Keratinocyte (primary cell): ENCODE measurements around the gene DCAF6.

Experiments used
- CTCF ChIP-seq, 3 experiments: IDR thresholded peaks in 1 of 3; conservative IDR thresholded peaks in 1 of 3; optimal IDR thresholded peaks in 1 of 3; 2 replicates in 2 of 3; 3 replicates in 1 of 3; pipeline versions ENCODE3 to v1.5.1; 2011; ENCODE audit warnings: low read length in 3 of 3, mild to moderate bottlenecking in 3 of 3, moderate library complexity in 2 of 3, control low read depth in 1 of 3, inconsistent platforms in 1 of 3; ENCODE audit not compliant: insufficient read depth in 2 of 3; ENCODE audit errors: extremely low read depth in 1 of 3
- EZH2 ChIP-seq: IDR thresholded peaks from one replicate; pipeline ENCODE4 v1.6.1; 2012; ENCODE audit warnings: inconsistent platforms, mild to moderate bottlenecking, low read length, moderate library complexity

- no peak for TF ChIP-seq CTCF (optimal IDR thresholded peaks at IDR 0.05 in 1 of 3, IDR thresholded peaks at IDR 0.05 in 1 of 3, conservative IDR thresholded peaks at IDR 0.05 in 1 of 3; ENCODE audit: extremely low read depth in 1 of 3, insufficient read depth in 2 of 3, low read length in 3 of 3)
- no peak for TF ChIP-seq EZH2
Observed at GRCh38 chr1:168106274-168106673, 169.8 kb downstream of the DCAF6 start.
